ENCODE data around the gene BEGAIN. TPM values are rescaled to one million over a fixed set of nuclear protein-coding genes. Genes with fewer than 3 reads are reported as not detected.

Gene BEGAIN
- total RNA-seq, 1 donor from 2014 or later = 1.5 TPM

DNA sequence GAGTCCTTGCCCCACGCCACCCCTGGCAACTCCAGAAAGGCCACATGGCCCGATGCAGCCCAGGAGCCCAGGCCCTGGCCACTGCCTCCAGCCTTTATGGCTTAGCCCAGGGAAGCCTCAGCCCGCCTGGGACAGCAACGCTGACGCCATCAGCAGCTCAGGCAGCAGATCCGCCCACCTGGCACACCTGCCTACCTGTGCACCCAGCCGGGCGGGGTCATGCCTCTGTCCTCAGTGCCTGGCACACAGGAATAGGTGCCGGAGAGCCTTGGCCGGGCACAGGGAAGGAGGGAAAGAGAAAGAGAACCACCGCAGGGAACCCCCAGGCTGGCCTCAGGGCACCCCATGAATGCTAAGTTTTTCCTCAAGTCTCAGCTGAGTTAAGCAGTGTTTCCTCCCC lies 21.1 kb downstream of the BEGAIN start:
- Histone ChIP-seq H3K4me3 (no peak overlapping the region), H3K27me3 (peaks cover 48% of the 10 kb centered on the region), H3K27ac (no peak overlapping the region), H3K9me3 (no peaks in the 10 kb centered on the region), H3K36me3 (no peaks in the 10 kb centered on the region), H3K4me1 (peaks cover 12% of the 10 kb centered on the region)
- DNase-seq (no peak), ATAC-seq (no peak)
- TF ChIP-seq, protein P1, sequence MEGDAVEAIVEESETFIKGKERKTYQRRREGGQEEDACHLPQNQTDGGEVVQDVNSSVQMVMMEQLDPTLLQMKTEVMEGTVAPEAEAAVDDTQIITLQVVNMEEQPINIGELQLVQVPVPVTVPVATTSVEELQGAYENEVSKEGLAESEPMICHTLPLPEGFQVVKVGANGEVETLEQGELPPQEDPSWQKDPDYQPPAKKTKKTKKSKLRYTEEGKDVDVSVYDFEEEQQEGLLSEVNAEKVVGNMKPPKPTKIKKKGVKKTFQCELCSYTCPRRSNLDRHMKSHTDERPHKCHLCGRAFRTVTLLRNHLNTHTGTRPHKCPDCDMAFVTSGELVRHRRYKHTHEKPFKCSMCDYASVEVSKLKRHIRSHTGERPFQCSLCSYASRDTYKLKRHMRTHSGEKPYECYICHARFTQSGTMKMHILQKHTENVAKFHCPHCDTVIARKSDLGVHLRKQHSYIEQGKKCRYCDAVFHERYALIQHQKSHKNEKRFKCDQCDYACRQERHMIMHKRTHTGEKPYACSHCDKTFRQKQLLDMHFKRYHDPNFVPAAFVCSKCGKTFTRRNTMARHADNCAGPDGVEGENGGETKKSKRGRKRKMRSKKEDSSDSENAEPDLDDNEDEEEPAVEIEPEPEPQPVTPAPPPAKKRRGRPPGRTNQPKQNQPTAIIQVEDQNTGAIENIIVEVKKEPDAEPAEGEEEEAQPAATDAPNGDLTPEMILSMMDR (IDR thresholded peaks at IDR 0.05) = no peak
- intact Hi-C loops (cut with DNase I) = no loop called here

DNA sequence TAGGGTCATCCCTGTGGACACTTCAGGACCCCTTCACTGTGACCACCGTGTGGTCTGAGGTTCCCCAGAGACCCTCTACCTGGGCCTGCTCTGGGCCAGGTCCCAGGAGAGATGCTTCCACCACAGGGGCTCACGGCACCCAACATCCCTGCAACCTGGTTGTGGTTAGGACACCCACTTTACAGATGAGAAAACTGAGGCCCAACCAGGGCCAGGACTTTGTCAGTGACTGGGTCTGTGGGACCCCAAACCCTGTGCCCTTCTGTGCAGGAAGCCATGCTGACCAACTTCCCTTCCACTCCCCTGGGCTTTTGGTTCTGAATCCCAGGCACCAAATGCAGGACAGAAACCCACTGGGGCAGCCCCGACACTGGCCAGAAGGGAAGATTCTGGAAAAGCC lies 21.6 kb downstream of the BEGAIN start:
- Histone ChIP-seq H3K27ac (no peak overlapping the region), H3K9me3 (no peaks in the 10 kb centered on the region), H3K27me3 (peaks cover 43% of the 10 kb centered on the region), H3K4me1 (peaks cover 12% of the 10 kb centered on the region), H3K4me3 (no peak overlapping the region), H3K36me3 (no peaks in the 10 kb centered on the region)
- DNase-seq (no peak), ATAC-seq (no peak)
- TF ChIP-seq, protein P1 (IDR thresholded peaks at IDR 0.05) = no peak
- intact Hi-C loops (cut with DNase I) = no loop called here

DNA sequence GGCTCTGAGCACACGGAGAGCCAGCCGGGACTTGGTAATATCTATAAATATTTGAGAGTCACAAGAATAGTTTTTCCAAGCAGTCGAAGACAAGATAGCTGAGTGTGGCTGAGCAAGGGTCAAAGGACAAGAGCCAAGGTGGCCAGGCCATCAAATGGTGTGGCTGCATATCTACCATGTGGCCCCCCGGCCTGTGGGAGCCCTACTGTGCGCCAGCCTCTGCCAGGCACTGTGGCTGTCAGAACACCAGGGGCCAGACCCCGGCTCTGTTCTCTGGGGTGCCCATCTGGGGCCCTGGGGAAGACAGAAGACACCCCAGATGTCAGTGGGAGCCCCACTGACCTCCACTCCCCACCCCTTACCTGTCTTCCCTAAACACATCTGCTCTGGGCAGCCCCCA lies 22.7 kb downstream of the BEGAIN start:
- Histone ChIP-seq H3K36me3 (no peaks in the 10 kb centered on the region), H3K4me3 (no peak overlapping the region), H3K27me3 (peaks cover 33% of the 10 kb centered on the region), H3K4me1 (peaks cover 12% of the 10 kb centered on the region), H3K9me3 (no peaks in the 10 kb centered on the region), H3K27ac (no peak overlapping the region)
- DNase-seq (no peak), ATAC-seq (no peak)
- intact Hi-C loops (cut with DNase I) = no loop called here
- TF ChIP-seq, protein P1 (IDR thresholded peaks at IDR 0.05) = no peak

DNA sequence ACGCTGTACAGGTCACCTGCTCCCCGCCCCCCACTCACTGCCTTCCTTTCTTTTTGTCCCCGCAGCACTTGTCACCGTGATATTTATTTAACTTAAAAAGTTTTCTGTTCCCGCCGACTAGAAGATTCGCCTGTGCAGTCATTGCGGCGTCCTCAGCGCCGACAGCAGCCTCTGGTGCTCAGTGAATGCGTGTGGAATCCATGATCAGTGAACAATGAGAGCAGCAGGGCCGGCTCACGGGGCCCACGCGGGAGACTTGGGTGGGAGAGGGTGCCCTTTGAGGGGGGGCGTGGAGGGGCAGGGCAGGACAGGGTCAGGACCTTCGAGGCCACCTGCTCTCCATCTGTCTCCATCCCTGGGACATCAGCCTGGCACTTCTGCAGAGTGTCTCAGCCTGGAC lies 24.5 kb downstream of the BEGAIN start:
- TF ChIP-seq, protein P1 (IDR thresholded peaks at IDR 0.05) = no peak
- peaks cover 18% of the 10 kb centered on the region for H3K27me3 ChIP-seq
- no peak overlapping the region for H3K27ac ChIP-seq
- H3K36me3 ChIP-seq = no peaks in the 10 kb centered on the region
- H3K4me3 ChIP-seq = no peak overlapping the region
- DNase-seq (no peak), ATAC-seq (no peak)
- intact Hi-C loops (cut with DNase I) = no loop called here
- H3K9me3 ChIP-seq = no peaks in the 10 kb centered on the region
- H3K4me1 ChIP-seq = peaks cover 8% of the 10 kb centered on the region

DNA sequence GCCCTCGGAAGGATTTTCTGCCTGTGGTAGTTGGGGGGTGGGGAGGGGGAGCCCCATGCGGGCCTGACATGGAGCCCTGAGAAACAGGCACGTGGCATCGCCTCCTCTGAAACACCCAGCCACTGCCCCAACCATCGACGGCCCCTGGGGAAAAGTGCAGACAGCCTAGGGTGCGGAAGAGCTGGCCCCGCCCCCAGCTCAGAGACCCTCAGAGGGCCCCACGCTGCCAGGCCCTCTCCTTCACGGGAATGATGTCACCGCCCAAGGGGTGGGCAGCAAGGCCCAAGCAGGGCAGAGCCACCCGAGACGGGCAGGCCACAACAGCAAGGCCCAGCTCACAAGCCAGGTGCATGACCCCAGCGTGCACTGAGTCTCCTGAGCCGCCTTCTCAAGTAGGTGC lies 26.2 kb downstream of the BEGAIN start:
- Histone ChIP-seq H3K27me3 (peaks cover 5% of the 10 kb centered on the region), H3K9me3 (no peaks in the 10 kb centered on the region), H3K4me3 (no peak overlapping the region), H3K4me1 (no peaks in the 10 kb centered on the region), H3K36me3 (no peaks in the 10 kb centered on the region), H3K27ac (no peak overlapping the region)
- ATAC-seq (no peak), DNase-seq (no peak)
- TF ChIP-seq, protein P1 (IDR thresholded peaks at IDR 0.05) = no peak
- intact Hi-C loops (cut with DNase I) = no loop called here

DNA sequence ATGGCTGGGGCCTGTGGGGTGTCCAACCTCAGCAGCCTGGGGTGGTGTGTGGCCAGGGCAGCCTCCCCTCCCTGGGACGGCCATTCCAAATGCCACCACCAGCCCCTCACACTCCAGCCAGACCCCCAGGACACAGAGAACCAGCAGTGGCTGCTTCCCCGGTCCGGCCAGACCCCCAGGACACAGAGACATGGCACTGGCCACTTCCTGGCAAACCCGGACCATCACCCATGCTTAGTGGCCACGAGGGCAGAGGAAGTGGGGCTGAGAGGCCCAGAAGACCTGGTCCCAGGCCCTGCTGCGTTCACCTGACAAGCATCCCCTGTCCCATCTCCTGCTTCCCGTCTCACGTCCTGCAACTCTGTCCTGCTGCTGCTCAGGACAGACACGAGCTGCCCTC lies 26.7 kb downstream of the BEGAIN start:
- ATAC-seq (no peak), DNase-seq (no peak)
- intact Hi-C loops (cut with DNase I) = no loop called here
- H3K9me3 ChIP-seq = no peaks in the 10 kb centered on the region
- H3K27me3 ChIP-seq = no peaks in the 10 kb centered on the region
- no peaks in the 10 kb centered on the region for H3K4me1 ChIP-seq
- no peak overlapping the region for H3K4me3 ChIP-seq
- no peak overlapping the region for H3K27ac ChIP-seq
- no peaks in the 10 kb centered on the region for H3K36me3 ChIP-seq
- TF ChIP-seq, protein P1 (IDR thresholded peaks at IDR 0.05) = no peak
